Fibroblast of lung (primary cell): ENCODE results near the gene STPG2.

Experiments used
- EZH2 ChIP-seq: IDR thresholded peaks from 2 replicates; pipeline ENCODE4 v1.5.1; 2012; ENCODE audit warnings: low read length, control low read depth, mild to moderate bottlenecking; ENCODE audit errors: missing control alignments
- TF ChIP-seq, protein P1 (sequence below), 2 donors: IDR thresholded peaks in 1 of 2; conservative IDR thresholded peaks in 1 of 2; 1 replicate in 1 of 2; 2 replicates in 1 of 2; pipeline ENCODE4 v1.5.1; 2011 to 2012; ENCODE audit warnings: low read length in 2 of 2, control low read depth in 1 of 2, inconsistent platforms in 1 of 2, low read depth in 1 of 2, mild to moderate bottlenecking in 1 of 2

- TF ChIP-seq, protein P1, sequence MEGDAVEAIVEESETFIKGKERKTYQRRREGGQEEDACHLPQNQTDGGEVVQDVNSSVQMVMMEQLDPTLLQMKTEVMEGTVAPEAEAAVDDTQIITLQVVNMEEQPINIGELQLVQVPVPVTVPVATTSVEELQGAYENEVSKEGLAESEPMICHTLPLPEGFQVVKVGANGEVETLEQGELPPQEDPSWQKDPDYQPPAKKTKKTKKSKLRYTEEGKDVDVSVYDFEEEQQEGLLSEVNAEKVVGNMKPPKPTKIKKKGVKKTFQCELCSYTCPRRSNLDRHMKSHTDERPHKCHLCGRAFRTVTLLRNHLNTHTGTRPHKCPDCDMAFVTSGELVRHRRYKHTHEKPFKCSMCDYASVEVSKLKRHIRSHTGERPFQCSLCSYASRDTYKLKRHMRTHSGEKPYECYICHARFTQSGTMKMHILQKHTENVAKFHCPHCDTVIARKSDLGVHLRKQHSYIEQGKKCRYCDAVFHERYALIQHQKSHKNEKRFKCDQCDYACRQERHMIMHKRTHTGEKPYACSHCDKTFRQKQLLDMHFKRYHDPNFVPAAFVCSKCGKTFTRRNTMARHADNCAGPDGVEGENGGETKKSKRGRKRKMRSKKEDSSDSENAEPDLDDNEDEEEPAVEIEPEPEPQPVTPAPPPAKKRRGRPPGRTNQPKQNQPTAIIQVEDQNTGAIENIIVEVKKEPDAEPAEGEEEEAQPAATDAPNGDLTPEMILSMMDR (conservative IDR thresholded peaks at IDR 0.05 in 1 of 2, IDR thresholded peaks at IDR 0.05 in 1 of 2; ENCODE audit: low read depth in 1 of 2, low read length in 2 of 2) = no peak
- no peak for TF ChIP-seq EZH2
These were observed 148.4 kb downstream of the STPG2 start for GRCh38 chr4:97994765-97995465.
